B cell (primary cell): Measurements from ENCODE around the gene SMAD7.

Experiments
- EZH2 ChIP-seq: IDR thresholded peaks from 2 replicates; pipeline ENCODE4 v1.6.1; 2012; ENCODE audit warnings: borderline replicate concordance, low read depth, mild to moderate bottlenecking, moderate library complexity, low read length; ENCODE audit not compliant: insufficient read depth, poor library complexity, severe bottlenecking
- TF ChIP-seq, protein P1 (sequence below): fragments of 200-600 bp; IDR thresholded peaks from one replicate; pipeline ENCODE4 v1.8.0; 2022; ENCODE audit warnings: antibody characterized with exemption, mild to moderate bottlenecking

DNA sequence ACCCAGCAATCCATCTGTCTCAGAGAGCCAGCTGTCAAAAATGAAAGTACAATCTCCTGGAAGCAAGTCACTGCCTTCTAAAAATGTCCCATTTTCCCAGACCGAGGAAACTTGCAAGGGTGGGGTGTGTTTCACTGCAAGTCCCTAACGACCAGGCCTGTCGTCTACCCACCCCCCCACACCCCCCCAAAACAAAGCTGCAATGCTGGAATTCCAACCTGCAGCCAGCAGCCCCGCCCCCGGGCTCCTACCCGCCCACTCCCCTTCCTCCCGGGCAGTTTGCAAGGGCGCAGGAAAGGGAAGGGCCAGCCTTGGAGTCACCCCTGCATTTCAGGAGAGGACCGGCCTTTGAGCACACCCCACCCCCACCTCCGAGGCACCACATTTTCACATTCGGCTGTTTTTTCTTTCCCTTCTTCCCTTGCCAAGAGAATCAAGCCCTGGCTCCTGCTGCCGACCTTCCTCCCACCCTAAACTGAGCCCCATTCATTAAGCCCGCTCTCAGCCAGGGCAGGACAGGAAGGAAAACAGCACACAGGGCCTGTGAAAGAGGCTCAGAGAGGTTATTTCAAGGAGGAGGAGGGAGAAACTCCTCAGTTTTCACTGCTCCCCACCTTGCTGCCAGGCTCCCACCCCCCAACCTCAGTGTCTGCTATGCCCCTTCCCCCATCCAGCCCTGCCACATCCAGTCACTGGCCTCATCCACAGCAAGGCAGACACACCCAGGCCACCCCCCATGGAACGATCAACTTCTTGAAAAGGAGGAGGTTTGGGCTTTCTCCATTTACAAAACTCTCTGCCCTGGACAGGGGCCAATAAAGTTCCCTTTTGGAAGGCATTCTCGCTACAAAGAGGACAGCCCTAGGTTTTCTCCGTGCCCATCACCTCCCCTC is 11.3 kb downstream of the SMAD7 start:
- TF ChIP-seq, protein P1, sequence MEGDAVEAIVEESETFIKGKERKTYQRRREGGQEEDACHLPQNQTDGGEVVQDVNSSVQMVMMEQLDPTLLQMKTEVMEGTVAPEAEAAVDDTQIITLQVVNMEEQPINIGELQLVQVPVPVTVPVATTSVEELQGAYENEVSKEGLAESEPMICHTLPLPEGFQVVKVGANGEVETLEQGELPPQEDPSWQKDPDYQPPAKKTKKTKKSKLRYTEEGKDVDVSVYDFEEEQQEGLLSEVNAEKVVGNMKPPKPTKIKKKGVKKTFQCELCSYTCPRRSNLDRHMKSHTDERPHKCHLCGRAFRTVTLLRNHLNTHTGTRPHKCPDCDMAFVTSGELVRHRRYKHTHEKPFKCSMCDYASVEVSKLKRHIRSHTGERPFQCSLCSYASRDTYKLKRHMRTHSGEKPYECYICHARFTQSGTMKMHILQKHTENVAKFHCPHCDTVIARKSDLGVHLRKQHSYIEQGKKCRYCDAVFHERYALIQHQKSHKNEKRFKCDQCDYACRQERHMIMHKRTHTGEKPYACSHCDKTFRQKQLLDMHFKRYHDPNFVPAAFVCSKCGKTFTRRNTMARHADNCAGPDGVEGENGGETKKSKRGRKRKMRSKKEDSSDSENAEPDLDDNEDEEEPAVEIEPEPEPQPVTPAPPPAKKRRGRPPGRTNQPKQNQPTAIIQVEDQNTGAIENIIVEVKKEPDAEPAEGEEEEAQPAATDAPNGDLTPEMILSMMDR: no peak
- no peak for TF ChIP-seq EZH2
